H9 (cell line): ENCODE results near the gene TTC23. TPM values are rescaled to one million over a fixed set of nuclear protein-coding genes. Genes with fewer than 3 reads are reported as not detected.

Experiments
- DNase-seq: peaks from one replicate; pipeline ENCODE4 v3.0.0-alpha.2; 2017
- H2AFZ ChIP-seq: one replicate; pipeline ENCODE4 v1.6.1; 2013; ENCODE audit warnings: mild to moderate bottlenecking, low read length, control low read depth, moderate library complexity
- H2AK5ac ChIP-seq: 2 replicates; pipeline ENCODE4 v1.6.1; 2013; ENCODE audit warnings: low read length, control low read depth, mixed read lengths; ENCODE audit not compliant: insufficient read length
- H2BK120ac ChIP-seq: one replicate; pipeline ENCODE4 v1.6.1; 2013; ENCODE audit warnings: low read depth, mild to moderate bottlenecking, low read length, control low read depth, inconsistent platforms; ENCODE audit not compliant: poor library complexity, severe bottlenecking
- H2BK12ac ChIP-seq: 2 replicates; pipeline ENCODE4 v1.6.1; 2013; ENCODE audit warnings: low read length, control low read depth, mixed read lengths, low read depth; ENCODE audit not compliant: insufficient read length
- H2BK15ac ChIP-seq: 2 replicates; pipeline ENCODE4 v1.6.1; 2013; ENCODE audit warnings: low read depth, low read length, control low read depth
- H2BK20ac ChIP-seq: one replicate; pipeline ENCODE4 v1.6.1; 2013; ENCODE audit warnings: low read depth, mild to moderate bottlenecking, low read length, control low read depth, inconsistent platforms; ENCODE audit not compliant: poor library complexity, severe bottlenecking
- H2BK5ac ChIP-seq: 2 replicates; pipeline ENCODE4 v1.6.1; 2013; ENCODE audit warnings: low read length, control low read depth, mixed read lengths; ENCODE audit not compliant: insufficient read length
- H3K14ac ChIP-seq: 2 replicates; pipeline ENCODE4 v1.6.1; 2013; ENCODE audit warnings: low read length, control low read depth; ENCODE audit not compliant: insufficient read depth
- H3K18ac ChIP-seq: 2 replicates; pipeline ENCODE4 v1.6.1; 2013; ENCODE audit warnings: low read depth, mild to moderate bottlenecking, mixed read lengths, low read length, control low read depth; ENCODE audit not compliant: insufficient read length
- H3K23ac ChIP-seq: 2 replicates; pipeline ENCODE4 v1.6.1; 2013; ENCODE audit warnings: low read length, control low read depth, mixed read lengths, low read depth; ENCODE audit not compliant: insufficient read length
- H3K23me2 ChIP-seq: 2 replicates; pipeline ENCODE4 v1.6.1; 2013; ENCODE audit warnings: low read depth, mild to moderate bottlenecking, mixed read lengths, low read length, control low read depth; ENCODE audit not compliant: insufficient read length, poor library complexity, severe bottlenecking
- H3K27ac ChIP-seq: 2 replicates; pipeline ENCODE4 v1.5.1; 2013; ENCODE audit warnings: low read length, control low read depth, mixed read lengths, low read depth; ENCODE audit not compliant: insufficient read length
- H3K27me3 ChIP-seq: 2 replicates; pipeline ENCODE4 v1.6.1; 2013; ENCODE audit warnings: low read length, control low read depth, inconsistent platforms; ENCODE audit not compliant: insufficient read depth
- H3K4ac ChIP-seq: 2 replicates; pipeline ENCODE4 v1.6.1; 2013; ENCODE audit warnings: low read depth, mild to moderate bottlenecking, control low read depth, inconsistent platforms, low read length, moderate library complexity
- H3K4me1 ChIP-seq: 2 replicates; pipeline ENCODE4 v1.6.1; 2013; ENCODE audit warnings: low read length, control low read depth, inconsistent platforms; ENCODE audit not compliant: insufficient read depth
- H3K4me2 ChIP-seq: 2 replicates; pipeline ENCODE4 v1.6.1; 2013; ENCODE audit warnings: low read length, control low read depth, mixed read lengths; ENCODE audit not compliant: insufficient read length, insufficient read depth
- H3K56ac ChIP-seq: 2 replicates; pipeline ENCODE4 v1.6.1; 2013; ENCODE audit warnings: low read depth, mild to moderate bottlenecking, mixed read lengths, low read length, control low read depth; ENCODE audit not compliant: insufficient read length
- H3K79me1 ChIP-seq: 2 replicates; pipeline ENCODE4 v1.6.1; 2013; ENCODE audit warnings: low read depth, mild to moderate bottlenecking, moderate library complexity, low read length, control low read depth, inconsistent platforms; ENCODE audit not compliant: insufficient read depth, poor library complexity, severe bottlenecking
- H3K79me2 ChIP-seq: 2 replicates; pipeline ENCODE4 v1.6.1; 2013; ENCODE audit warnings: low read length, control low read depth, inconsistent platforms; ENCODE audit not compliant: insufficient read depth
- H3K9ac ChIP-seq: 2 replicates; pipeline ENCODE4 v1.6.1; 2013; ENCODE audit warnings: low read length, control low read depth, mixed read lengths; ENCODE audit not compliant: insufficient read length; ENCODE audit errors: extremely low read depth
- H3K9me3 ChIP-seq: one replicate; pipeline ENCODE4 v1.6.1; 2013; ENCODE audit warnings: low read depth, low read length, inconsistent platforms; ENCODE audit not compliant: control insufficient read depth
- H3T11ph ChIP-seq: one replicate; pipeline ENCODE4 v1.6.1; 2013; ENCODE audit warnings: mild to moderate bottlenecking, low read length, control low read depth, inconsistent platforms
- H4K20me1 ChIP-seq: one replicate; pipeline ENCODE4 v1.6.1; 2013; ENCODE audit not compliant: control insufficient read depth, insufficient read length, insufficient read depth
- H4K5ac ChIP-seq: 2 replicates; pipeline ENCODE4 v1.6.1; 2013; ENCODE audit warnings: low read depth, mild to moderate bottlenecking, mixed read lengths, low read length, control low read depth; ENCODE audit not compliant: insufficient read length
- H4K8ac ChIP-seq: replicated peaks from 2 replicates; pipeline ENCODE4 v1.6.1; 2013; ENCODE audit warnings: low read length, control low read depth, mixed read lengths, low read depth; ENCODE audit not compliant: insufficient read length
- H4K91ac ChIP-seq: 2 replicates; pipeline ENCODE4 v1.6.1; 2013; ENCODE audit warnings: low read depth, mild to moderate bottlenecking, moderate library complexity, mixed read lengths, low read length, control low read depth; ENCODE audit not compliant: insufficient read length
- H3K27ac Mint-ChIP-seq, 3 experiments: 2 replicates in 2 of 3; 3 replicates in 1 of 3; pipeline ENCODE4 v1.8.0; 2020 to 2021; ENCODE audit warnings: mixed read lengths in 3 of 3, mild to moderate bottlenecking in 1 of 3, moderate library complexity in 1 of 3
- H3K27me3 Mint-ChIP-seq: 2 replicates; pipeline ENCODE4 v1.8.0; 2021; ENCODE audit warnings: low read depth, mild to moderate bottlenecking, moderate library complexity, mixed read lengths
- H3K36me3 Mint-ChIP-seq, 3 experiments: 2 replicates in 2 of 3; 3 replicates in 1 of 3; pipeline ENCODE4 v1.8.0; 2020 to 2021; ENCODE audit warnings: low read depth in 3 of 3, mixed read lengths in 3 of 3; ENCODE audit not compliant: insufficient read depth in 1 of 3
- H3K4me1 Mint-ChIP-seq, 2 experiments: 2 replicates each; pipeline ENCODE4 v1.8.0; 2020; ENCODE audit warnings: mixed read lengths in 2 of 2
- H3K4me3 Mint-ChIP-seq, 2 experiments: 2 replicates in 1 of 2; 3 replicates in 1 of 2; pipeline ENCODE4 v1.8.0; 2020 to 2021; ENCODE audit warnings: mild to moderate bottlenecking in 2 of 2, mixed read lengths in 2 of 2, moderate library complexity in 1 of 2
- H3K9me3 Mint-ChIP-seq, 2 experiments: 2 replicates in 1 of 2; 3 replicates in 1 of 2; pipeline ENCODE4 v1.8.0; 2020; ENCODE audit warnings: mild to moderate bottlenecking in 2 of 2, mixed read lengths in 2 of 2, moderate library complexity in 1 of 2
- WGBS: extraction: QIAGEN DNeasy Blood & Tissue Kit; methylation state at CpG from one replicate; pipeline ENCODE4 v1.1.7; 2013; ENCODE audit warnings: missing lambda C conversion rate, low lambda C conversion rate, mixed read lengths; ENCODE audit not compliant: insufficient read length; ENCODE audit errors: extremely low coverage; 5-methylcytosine and 5-hydroxymethylcytosine counted together
- total RNA-seq: library from RNA; stranded (reverse); gene quantifications from 2 replicates; pipeline ENCODE4 v1.2.1, GENCODE V29; 2021
- TF ChIP-seq, protein P1 (sequence below): fragments of 200-600 bp; sonication (generic); conservative IDR thresholded peaks from 3 replicates; pipeline ENCODE4 v1.8.0; 2021; ENCODE audit warnings: antibody characterized with exemption, mild to moderate bottlenecking

Gene TTC23
- total RNA-seq, 1 experiment from 2014 or later: 14.3 TPM

DNA sequence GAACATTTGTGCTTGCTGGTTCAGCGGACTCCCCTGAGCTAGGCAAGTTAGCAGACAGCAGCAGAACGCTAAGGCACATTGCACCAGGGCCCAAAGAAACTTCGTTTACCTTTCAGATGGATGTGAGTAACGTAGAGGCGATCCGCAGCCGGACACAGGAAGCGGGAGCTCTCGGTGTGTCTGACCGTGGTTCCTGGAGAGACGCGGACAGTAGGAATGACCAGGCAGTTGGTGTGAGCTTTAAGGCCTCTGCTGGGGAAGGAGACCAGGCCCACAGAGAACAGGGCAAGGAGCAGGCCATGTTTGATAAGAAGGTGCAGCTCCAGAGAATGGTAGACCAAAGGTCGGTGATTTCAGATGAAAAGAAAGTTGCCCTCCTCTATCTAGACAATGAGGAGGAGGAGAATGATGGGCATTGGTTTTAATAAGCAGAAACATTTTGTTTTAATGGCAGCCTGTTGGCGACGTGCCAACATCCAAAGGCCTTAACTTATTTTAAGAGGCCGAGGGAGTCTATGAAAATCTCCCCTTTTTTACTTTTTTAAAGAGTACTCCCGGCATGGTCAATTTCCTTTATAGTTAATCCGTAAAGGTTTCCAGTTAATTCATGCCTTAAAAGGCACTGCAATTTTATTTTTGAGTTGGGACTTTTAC, 116.6 kb downstream of the TTC23 start:
- no peak overlapping the region for H3K56ac ChIP-seq
- Mint-ChIP-seq H3K4me3 (no peak overlapping the region), H3K36me3 (peaks cover 4 to 19% (median 16%) of the 10 kb centered on the region in 3 experiments; a peak in 5 of 7 replicates), H3K9me3 (no peaks in the 10 kb centered on the region), H3K27ac (peak overlapping the region in 2 of 3 experiments; percentile 46 to 79; a peak in 4 of 7 replicates), H3K27me3 (no peaks in the 10 kb centered on the region; the same call in 1 of the 2 replicates), H3K4me1 (peaks cover 13 to 15% of the 10 kb centered on the region in 2 experiments)
- DNase-seq: no peak
- no peak overlapping the region for H3K4ac ChIP-seq
- H3K27ac ChIP-seq: no peak overlapping the region
- TF ChIP-seq, protein P1, sequence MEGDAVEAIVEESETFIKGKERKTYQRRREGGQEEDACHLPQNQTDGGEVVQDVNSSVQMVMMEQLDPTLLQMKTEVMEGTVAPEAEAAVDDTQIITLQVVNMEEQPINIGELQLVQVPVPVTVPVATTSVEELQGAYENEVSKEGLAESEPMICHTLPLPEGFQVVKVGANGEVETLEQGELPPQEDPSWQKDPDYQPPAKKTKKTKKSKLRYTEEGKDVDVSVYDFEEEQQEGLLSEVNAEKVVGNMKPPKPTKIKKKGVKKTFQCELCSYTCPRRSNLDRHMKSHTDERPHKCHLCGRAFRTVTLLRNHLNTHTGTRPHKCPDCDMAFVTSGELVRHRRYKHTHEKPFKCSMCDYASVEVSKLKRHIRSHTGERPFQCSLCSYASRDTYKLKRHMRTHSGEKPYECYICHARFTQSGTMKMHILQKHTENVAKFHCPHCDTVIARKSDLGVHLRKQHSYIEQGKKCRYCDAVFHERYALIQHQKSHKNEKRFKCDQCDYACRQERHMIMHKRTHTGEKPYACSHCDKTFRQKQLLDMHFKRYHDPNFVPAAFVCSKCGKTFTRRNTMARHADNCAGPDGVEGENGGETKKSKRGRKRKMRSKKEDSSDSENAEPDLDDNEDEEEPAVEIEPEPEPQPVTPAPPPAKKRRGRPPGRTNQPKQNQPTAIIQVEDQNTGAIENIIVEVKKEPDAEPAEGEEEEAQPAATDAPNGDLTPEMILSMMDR: no peak
- no peak overlapping the region for H2BK120ac ChIP-seq
- no peak overlapping the region for H2BK15ac ChIP-seq
- H3K23me2 ChIP-seq: no peaks in the 10 kb centered on the region
- no peak overlapping the region for H4K91ac ChIP-seq
- H3K4me2 ChIP-seq: no peak overlapping the region
- no peak overlapping the region for H2AK5ac ChIP-seq
- H3K14ac ChIP-seq: no peak overlapping the region; the same call in 1 of the 2 replicates
- no peaks in the 10 kb centered on the region for H3K79me1 ChIP-seq
- H4K8ac ChIP-seq: no peak overlapping the region
- no peak overlapping the region for H3T11ph ChIP-seq
- H2BK5ac ChIP-seq: no peak overlapping the region
- no peaks in the 10 kb centered on the region for H3K79me2 ChIP-seq
- no peak overlapping the region for H2BK12ac ChIP-seq
- no peak overlapping the region for H3K23ac ChIP-seq
- no peak overlapping the region for H3K18ac ChIP-seq
- H2AFZ ChIP-seq: no peak overlapping the region
- H3K9me3 ChIP-seq: no peaks in the 10 kb centered on the region
- H3K9ac ChIP-seq: no peak overlapping the region
- H4K5ac ChIP-seq: no peak overlapping the region
- no peaks in the 10 kb centered on the region for H3K27me3 ChIP-seq
- H2BK20ac ChIP-seq: no peak overlapping the region
- WGBS: no CpG with 5 or more reads among the region's 18 CpGs
- H3K4me1 ChIP-seq: no peaks in the 10 kb centered on the region; the same call in 1 of the 2 replicates
- no peaks in the 10 kb centered on the region for H4K20me1 ChIP-seq
